Hindlimb muscle (tissue), 1 donor: ENCODE data around the gene MBP. TPM values are rescaled to one million over a fixed set of nuclear protein-coding genes. Genes with fewer than 3 reads are reported as not detected.

ENCODE experiments used
- DNase-seq: peaks from one replicate; pipeline ENCODE4 v3.0.0-alpha.2; 2013
- polyA plus RNA-seq: library from polyadenylated mRNA; unstranded; fragments of 120-200 nt; gene quantifications from one replicate; pipeline ENCODE4 v1.2.1, GENCODE V29; 2013; ENCODE audit not compliant: insufficient read length

MBP gene
- polyA plus RNA-seq, result 18.5 TPM

GRCh38 chr18:77132369-77133050 is at the start of gene MBP:
Gene MBP, minus strand, starts transcription at chr18:77132783. Its CDS starts 27,522 bp downstream, at chr18:77105261.
- DNase-seq, result peak; percentile 34

GRCh38 chr18:77181950-77182707 is 49.5 kb upstream of the MBP start:
- DNase-seq, result no peak

GRCh38 chr18:77178559-77178958 is 46.0 kb upstream of the MBP start:
- no peak for DNase-seq

- DNase-seq, result no peak
Measured at GRCh38 chr18:77177009-77177408, 44.4 kb upstream of the MBP start.

GRCh38 chr18:77173275-77174030 is 40.9 kb upstream of the MBP start:
- DNase-seq, result no peak

- DNase-seq, result no peak
Measured at GRCh38 chr18:77170890-77171410, 38.4 kb upstream of the MBP start.

- no peak for DNase-seq
Measured at GRCh38 chr18:77168811-77169311, 36.3 kb upstream of the MBP start.

- no peak for DNase-seq
Measured at GRCh38 chr18:77167251-77167650, 34.7 kb upstream of the MBP start.

- DNase-seq, result no peak
Measured at GRCh38 chr18:77166523-77166922, 33.9 kb upstream of the MBP start.

- DNase-seq, result peak; percentile 68
Measured at GRCh38 chr18:77165503-77166188, 33.1 kb upstream of the MBP start.

GRCh38 chr18:77164763-77165485 is 32.3 kb upstream of the MBP start:
- no peak for DNase-seq

GRCh38 chr18:77164026-77164425 is 31.4 kb upstream of the MBP start:
- no peak for DNase-seq

GRCh38 chr18:77162580-77162979 is 30.0 kb upstream of the MBP start:
- no peak for DNase-seq

GRCh38 chr18:77161961-77162360 is 29.4 kb upstream of the MBP start:
- no peak for DNase-seq

- DNase-seq, result no peak
Measured at GRCh38 chr18:77161383-77161782, 28.8 kb upstream of the MBP start.

- DNase-seq, result no peak
Measured at GRCh38 chr18:77160515-77160914, 27.9 kb upstream of the MBP start.

GRCh38 chr18:77157312-77157711 is 24.7 kb upstream of the MBP start:
- no peak for DNase-seq

- DNase-seq, result no peak
Measured at GRCh38 chr18:77155031-77155430, 22.4 kb upstream of the MBP start.

GRCh38 chr18:77153404-77153803 is 20.8 kb upstream of the MBP start:
- DNase-seq, result no peak

GRCh38 chr18:77151772-77152520 is 19.4 kb upstream of the MBP start:
- DNase-seq, result no peak
